ENCODE measurements around the gene TEAD4.

The TEAD4 gene

GRCh38 chr12:3010214-3010930 is 51.2 kb downstream of the TEAD4 start:
- H4K20me1 ChIP-seq (ENCODE audit: insufficient read depth) = no peaks in the 10 kb centered on the region
- H3K4me2 ChIP-seq = no peak overlapping the region
- no peak overlapping the region for H2AFZ ChIP-seq (ENCODE audit: low read depth)
- no peaks in the 10 kb centered on the region for H3K36me3 ChIP-seq (ENCODE audit: insufficient read depth)
- H3K27ac ChIP-seq = no peak overlapping the region
- H3K4me3 ChIP-seq (IDR thresholded peaks at IDR 0.05; ENCODE audit: insufficient read depth, low read depth, low read length) = no peak overlapping the region
- no peak overlapping the region for H3K9ac ChIP-seq
- no peaks in the 10 kb centered on the region for H3K79me2 ChIP-seq (ENCODE audit: insufficient read depth, low read depth)
- H3K27me3 ChIP-seq (ENCODE audit: insufficient read depth, low read depth) = no peaks in the 10 kb centered on the region
- no peaks in the 10 kb centered on the region for H3K4me1 ChIP-seq (ENCODE audit: low read depth, poor library complexity, severe bottlenecking)
- TF ChIP-seq, protein P1, sequence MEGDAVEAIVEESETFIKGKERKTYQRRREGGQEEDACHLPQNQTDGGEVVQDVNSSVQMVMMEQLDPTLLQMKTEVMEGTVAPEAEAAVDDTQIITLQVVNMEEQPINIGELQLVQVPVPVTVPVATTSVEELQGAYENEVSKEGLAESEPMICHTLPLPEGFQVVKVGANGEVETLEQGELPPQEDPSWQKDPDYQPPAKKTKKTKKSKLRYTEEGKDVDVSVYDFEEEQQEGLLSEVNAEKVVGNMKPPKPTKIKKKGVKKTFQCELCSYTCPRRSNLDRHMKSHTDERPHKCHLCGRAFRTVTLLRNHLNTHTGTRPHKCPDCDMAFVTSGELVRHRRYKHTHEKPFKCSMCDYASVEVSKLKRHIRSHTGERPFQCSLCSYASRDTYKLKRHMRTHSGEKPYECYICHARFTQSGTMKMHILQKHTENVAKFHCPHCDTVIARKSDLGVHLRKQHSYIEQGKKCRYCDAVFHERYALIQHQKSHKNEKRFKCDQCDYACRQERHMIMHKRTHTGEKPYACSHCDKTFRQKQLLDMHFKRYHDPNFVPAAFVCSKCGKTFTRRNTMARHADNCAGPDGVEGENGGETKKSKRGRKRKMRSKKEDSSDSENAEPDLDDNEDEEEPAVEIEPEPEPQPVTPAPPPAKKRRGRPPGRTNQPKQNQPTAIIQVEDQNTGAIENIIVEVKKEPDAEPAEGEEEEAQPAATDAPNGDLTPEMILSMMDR (conservative IDR thresholded peaks at IDR 0.05; ENCODE audit: low read depth, low read length) = no peak

DNA sequence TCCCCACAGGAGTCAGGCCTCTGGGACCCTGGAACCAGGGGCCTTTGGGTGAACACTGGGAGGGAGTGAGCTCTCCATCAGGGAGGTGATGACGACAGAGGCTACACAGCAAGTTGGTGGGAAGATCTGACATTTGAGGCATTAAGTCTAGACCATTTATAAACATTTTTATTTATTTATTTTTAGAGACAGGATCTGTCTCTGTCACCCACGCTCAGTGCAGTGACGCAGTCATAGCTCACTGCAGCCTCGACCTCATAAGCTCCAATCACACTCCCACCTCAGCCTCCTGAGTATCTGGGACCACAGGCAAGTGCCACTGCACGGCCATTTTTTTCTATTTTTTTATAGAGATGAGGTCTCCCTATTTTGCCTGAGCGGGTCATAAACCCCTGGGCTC is 53.6 kb downstream of the TEAD4 start:
- H3K79me2 ChIP-seq (ENCODE audit: insufficient read depth, low read depth) = no peaks in the 10 kb centered on the region

GRCh38 chr12:3014641-3015040 is 55.4 kb downstream of the TEAD4 start:
- Histone ChIP-seq H3K36me3 (ENCODE audit: insufficient read depth) (no peaks in the 10 kb centered on the region), H3K4me2 (no peak overlapping the region), H2AFZ (ENCODE audit: low read depth) (no peak overlapping the region), H3K4me1 (ENCODE audit: low read depth, poor library complexity, severe bottlenecking) (no peaks in the 10 kb centered on the region), H3K27me3 (ENCODE audit: insufficient read depth, low read depth) (no peaks in the 10 kb centered on the region), H3K9ac (no peak overlapping the region), H3K4me3 (IDR thresholded peaks at IDR 0.05; ENCODE audit: insufficient read depth, low read depth, low read length) (no peak overlapping the region), H3K27ac (no peak overlapping the region), H4K20me1 (ENCODE audit: insufficient read depth) (no peaks in the 10 kb centered on the region), H3K79me2 (ENCODE audit: insufficient read depth, low read depth) (no peaks in the 10 kb centered on the region)
- TF ChIP-seq, protein P1 (conservative IDR thresholded peaks at IDR 0.05; ENCODE audit: low read depth, low read length) = no peak

More for the DNA sequence above, 53.6 kb downstream of the TEAD4 start:
- Histone ChIP-seq H4K20me1 (ENCODE audit: insufficient read depth) (no peaks in the 10 kb centered on the region), H3K4me1 (ENCODE audit: low read depth, poor library complexity, severe bottlenecking) (no peaks in the 10 kb centered on the region), H3K4me2 (no peak overlapping the region), H2AFZ (ENCODE audit: low read depth) (no peak overlapping the region), H3K4me3 (IDR thresholded peaks at IDR 0.05; ENCODE audit: insufficient read depth, low read depth, low read length) (no peak overlapping the region), H3K36me3 (ENCODE audit: insufficient read depth) (no peaks in the 10 kb centered on the region), H3K27me3 (ENCODE audit: insufficient read depth, low read depth) (no peaks in the 10 kb centered on the region), H3K9ac (no peak overlapping the region), H3K27ac (no peak overlapping the region)
- TF ChIP-seq, protein P1 (conservative IDR thresholded peaks at IDR 0.05; ENCODE audit: low read depth, low read length) = no peak

DNA sequence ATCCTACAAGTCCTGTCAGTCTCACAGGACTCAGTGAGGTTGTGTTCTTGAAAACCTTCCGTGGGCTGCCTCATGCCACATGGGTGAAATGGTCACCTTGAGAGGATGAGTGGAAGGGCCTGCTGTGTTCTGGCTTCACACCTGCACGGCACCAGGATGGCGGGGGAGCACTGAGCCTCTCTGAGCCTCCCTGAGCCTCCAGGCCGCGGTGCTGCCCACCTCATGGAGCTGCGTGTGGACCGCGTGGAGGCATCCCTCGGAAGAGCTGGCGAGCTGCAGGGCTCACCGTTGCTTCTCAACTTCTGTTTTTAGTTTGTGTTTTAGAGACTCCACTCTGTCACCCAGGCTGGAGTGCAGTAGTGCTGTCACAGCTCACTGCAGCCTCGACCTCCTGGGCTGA is 56.2 kb downstream of the TEAD4 start:
- Histone ChIP-seq H3K36me3 (ENCODE audit: insufficient read depth) (no peaks in the 10 kb centered on the region), H4K20me1 (ENCODE audit: insufficient read depth) (no peaks in the 10 kb centered on the region), H3K27ac (no peak overlapping the region), H3K4me2 (no peak overlapping the region), H3K79me2 (ENCODE audit: insufficient read depth, low read depth) (no peaks in the 10 kb centered on the region), H3K4me1 (ENCODE audit: low read depth, poor library complexity, severe bottlenecking) (no peaks in the 10 kb centered on the region), H2AFZ (ENCODE audit: low read depth) (no peak overlapping the region), H3K9ac (no peak overlapping the region), H3K27me3 (ENCODE audit: insufficient read depth, low read depth) (no peaks in the 10 kb centered on the region), H3K4me3 (IDR thresholded peaks at IDR 0.05; ENCODE audit: insufficient read depth, low read depth, low read length) (no peak overlapping the region)
- TF ChIP-seq, protein P1 (conservative IDR thresholded peaks at IDR 0.05; ENCODE audit: low read depth, low read length) = no peak

Measured in KMS-11 (cell line).